Right lobe of liver (tissue), 6 donors: ENCODE data around the gene RBFOX2. TPM values are rescaled to one million over a fixed set of nuclear protein-coding genes. Genes with fewer than 3 reads are reported as not detected.
A peak's percentile ranks its signal among the peaks of the same experiment; 100 is the strongest.

Experiments
- ATAC-seq, 4 donors: fragments of 200-7000 bp; cut with Tn5 transposase; one replicate each; pipeline ENCODE4 v1.9.1; 2020; ENCODE audit warnings: mild to moderate bottlenecking in 4 of 4, moderate library complexity in 4 of 4
- DNase-seq, 3 donors: peaks; one replicate each; pipeline ENCODE4 v3.0.0-alpha.2; 2020
- H3K27ac ChIP-seq, 3 donors: fragments of 200-600 bp; one replicate each; pipeline ENCODE4 v1.8.0; 2022
- H3K27me3 ChIP-seq, 2 donors: fragments of 200-600 bp; one replicate each; pipeline ENCODE4 v1.8.0; 2022
- H3K36me3 ChIP-seq, 4 donors: fragments of 200-600 bp; sonication (generic) in 1 of 4; one replicate each; pipeline versions ENCODE4 v1.5.1 to v1.8.0; 2017 to 2022; ENCODE audit warnings: control low read depth in 1 of 4
- H3K4me1 ChIP-seq, 4 donors: fragments of 200-600 bp; sonication (generic) in 1 of 4; one replicate each; pipeline versions ENCODE4 v1.5.1 to v1.8.0; 2017 to 2022; ENCODE audit warnings: control low read depth in 1 of 4
- H3K4me3 ChIP-seq, 3 donors: fragments of 200-600 bp; one replicate each; pipeline ENCODE4 v1.8.0; 2022
- H3K9me3 ChIP-seq, 4 donors: fragments of 200-600 bp; sonication (generic) in 1 of 4; one replicate each; pipeline versions ENCODE4 v1.5.1 to v1.8.0; 2017 to 2022; ENCODE audit warnings: control low read depth in 1 of 4
- POLR2A ChIP-seq: fragments of 450-650 bp; IDR thresholded peaks from one replicate; pipeline ENCODE4 v1.6.1; 2017; ENCODE audit warnings: antibody characterized with exemption, mild to moderate bottlenecking
- WGBS: methylation state at CpG from one replicate; pipeline ENCODE4 v1.1.6; 2018; ENCODE audit warnings: low coverage, low lambda C conversion rate; ENCODE audit not compliant: insufficient coverage; ENCODE audit errors: missing lambda C conversion rate; 5-methylcytosine and 5-hydroxymethylcytosine counted together
- intact Hi-C, 2 donors: fragments of 100-400 bp; cut with DNase I; formaldehyde crosslinking; loops; one replicate each; pipeline versions ENCODE4 v1.11.2 to v1.14.1; 2022
- total RNA-seq, 6 experiments: library from RNA; depleted of rRNA in 2 of 6; stranded (reverse); fragments of >200 nt in 2 of 6; fragmentation: NEBNext Ultra II Directional in 3 of 6; extraction: Animal tissue kit (Norgen Biotek cat#: 25700) in 3 of 6; gene quantifications; one replicate each; pipeline versions ENCODE4 v1.1.0 to v1.2.4, GENCODE V29; 2016 to 2023
- TF ChIP-seq, protein P1 (sequence below), 4 donors: fragments of 200-600 bp in 3 of 4; fragments of 450-650 bp in 1 of 4; IDR thresholded peaks; one replicate each; pipeline versions ENCODE4 v1.5.1 to v1.8.0; 2016 to 2022; ENCODE audit warnings: antibody characterized with exemption in 4 of 4, mild to moderate bottlenecking in 2 of 4
- donor health status: DM: no; HTN: yes; CAD: no.
- donor health status: DM: no; HTN: no; CAD: no.
- donor health status: DM: no; HTN: no; CAD: no.
- donor health status: DM: no; HTN: yes; CAD: no.
- donor health status: DM: no; HTN: yes; CAD: no.

The RBFOX2 gene
- total RNA-seq, 6 experiments from 2014 or later, result 23.9 to 36.5 (median 29.5) TPM

- no peaks in the 10 kb centered on the region for H3K36me3 ChIP-seq
- H3K27ac ChIP-seq, result no peak overlapping the region
- TF ChIP-seq POLR2A, result no peak
- TF ChIP-seq, protein P1, sequence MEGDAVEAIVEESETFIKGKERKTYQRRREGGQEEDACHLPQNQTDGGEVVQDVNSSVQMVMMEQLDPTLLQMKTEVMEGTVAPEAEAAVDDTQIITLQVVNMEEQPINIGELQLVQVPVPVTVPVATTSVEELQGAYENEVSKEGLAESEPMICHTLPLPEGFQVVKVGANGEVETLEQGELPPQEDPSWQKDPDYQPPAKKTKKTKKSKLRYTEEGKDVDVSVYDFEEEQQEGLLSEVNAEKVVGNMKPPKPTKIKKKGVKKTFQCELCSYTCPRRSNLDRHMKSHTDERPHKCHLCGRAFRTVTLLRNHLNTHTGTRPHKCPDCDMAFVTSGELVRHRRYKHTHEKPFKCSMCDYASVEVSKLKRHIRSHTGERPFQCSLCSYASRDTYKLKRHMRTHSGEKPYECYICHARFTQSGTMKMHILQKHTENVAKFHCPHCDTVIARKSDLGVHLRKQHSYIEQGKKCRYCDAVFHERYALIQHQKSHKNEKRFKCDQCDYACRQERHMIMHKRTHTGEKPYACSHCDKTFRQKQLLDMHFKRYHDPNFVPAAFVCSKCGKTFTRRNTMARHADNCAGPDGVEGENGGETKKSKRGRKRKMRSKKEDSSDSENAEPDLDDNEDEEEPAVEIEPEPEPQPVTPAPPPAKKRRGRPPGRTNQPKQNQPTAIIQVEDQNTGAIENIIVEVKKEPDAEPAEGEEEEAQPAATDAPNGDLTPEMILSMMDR (IDR thresholded peaks at IDR 0.05), result no peak
- DNase-seq (no peak), ATAC-seq (peak; percentile 31 to 82 (median 49))
- H3K27me3 ChIP-seq, result no peaks in the 10 kb centered on the region
- H3K4me1 ChIP-seq, result no peaks in the 10 kb centered on the region
- intact Hi-C loops, result no loop called here
- H3K4me3 ChIP-seq, result no peak overlapping the region
- no peaks in the 10 kb centered on the region for H3K9me3 ChIP-seq
- 50% methylated on average over 3 of the region's 5 CpGs for WGBS
Measured at GRCh38 chr22:35883031-35883620, 145.5 kb downstream of the RBFOX2 start.

GRCh38 chr22:35882211-35883030 lies 146.2 kb downstream of the RBFOX2 start:
- no peak overlapping the region for H3K27ac ChIP-seq
- TF ChIP-seq POLR2A, result no peak
- TF ChIP-seq, protein P1 (IDR thresholded peaks at IDR 0.05), result no peak
- 43% methylated on average over 5 of the region's 5 CpGs for WGBS

DNA sequence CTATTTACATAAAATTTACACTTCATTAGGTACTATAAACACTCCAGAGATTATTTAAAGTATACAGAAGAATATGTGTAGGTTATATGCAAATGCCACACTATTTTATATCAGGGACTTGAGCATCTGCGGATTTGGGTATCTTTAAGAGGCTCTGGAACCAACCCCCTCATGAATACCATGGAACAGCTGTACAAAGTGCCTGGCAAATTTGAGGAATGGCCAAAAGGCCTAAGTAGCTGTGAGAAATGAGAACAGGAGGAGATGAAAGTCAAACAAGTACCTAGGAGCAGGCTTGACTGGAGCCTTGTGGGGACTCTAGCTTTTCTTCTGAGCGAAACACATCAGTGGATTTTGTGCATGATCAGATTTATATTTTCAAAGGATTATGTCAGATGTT lies 149.3 kb downstream of the RBFOX2 start:
- no peak for DNase-seq
- Histone ChIP-seq H3K9me3 (no peaks in the 10 kb centered on the region), H3K27me3 (no peaks in the 10 kb centered on the region), H3K4me3 (no peak overlapping the region), H3K4me1 (peaks cover 0 to 3% (median 0%) of the 10 kb centered on the region in 4 donors), H3K36me3 (no peaks in the 10 kb centered on the region), H3K27ac (no peak overlapping the region)
- intact Hi-C loops, result no loop called here
- no peak for ATAC-seq
- 91% methylated on average over 2 of the region's 2 CpGs for WGBS
- TF ChIP-seq POLR2A, result no peak
- TF ChIP-seq, protein P1 (IDR thresholded peaks at IDR 0.05), result no peak

More at GRCh38 chr22:35882211-35883030, 146.2 kb downstream of the RBFOX2 start:
- H3K4me3 ChIP-seq, result no peak overlapping the region
- no peaks in the 10 kb centered on the region for H3K27me3 ChIP-seq
- H3K36me3 ChIP-seq, result no peaks in the 10 kb centered on the region
- ATAC-seq, result peak in 2 of 4 donors; percentile 14 to 23
- DNase-seq, result no peak
- intact Hi-C loops, result no loop called here
- no peaks in the 10 kb centered on the region for H3K9me3 ChIP-seq
- H3K4me1 ChIP-seq, result no peaks in the 10 kb centered on the region

DNA sequence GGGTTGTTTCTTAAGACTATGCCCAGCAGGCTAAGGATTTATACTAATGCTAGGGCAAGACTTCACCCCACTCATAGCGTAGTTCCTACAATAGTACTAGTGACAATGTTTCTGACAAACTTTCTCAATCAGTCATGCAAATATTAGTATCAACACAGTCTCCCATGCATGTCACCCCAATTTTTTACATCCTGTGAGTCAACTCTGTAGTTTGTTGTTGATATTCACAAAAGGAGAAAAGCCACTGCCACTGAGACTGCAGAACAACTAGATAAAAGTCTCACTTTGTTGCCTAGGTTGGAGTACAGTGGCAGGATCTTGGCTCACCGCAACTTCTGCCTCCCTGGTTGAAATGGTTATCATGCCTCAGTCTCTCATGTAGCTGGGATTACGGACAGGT lies 155.2 kb downstream of the RBFOX2 start:
- no peak for DNase-seq
- peaks cover 0 to 3% (median 0%) of the 10 kb centered on the region in 4 donors for H3K4me1 ChIP-seq
- TF ChIP-seq POLR2A, result no peak
- TF ChIP-seq, protein P1 (IDR thresholded peaks at IDR 0.05), result no peak
- H3K4me3 ChIP-seq, result no peak overlapping the region
- no peak for ATAC-seq
- 100% methylated on average over 3 of the region's 3 CpGs for WGBS
- intact Hi-C loops, result no loop called here
- H3K27me3 ChIP-seq, result no peaks in the 10 kb centered on the region
- no peaks in the 10 kb centered on the region for H3K36me3 ChIP-seq
- H3K27ac ChIP-seq, result no peak overlapping the region
- H3K9me3 ChIP-seq, result no peaks in the 10 kb centered on the region
